CD14-positive monocyte (primary cell): ENCODE measurements around the gene SLIT3. TPM values are rescaled to one million over a fixed set of nuclear protein-coding genes. Genes with fewer than 3 reads are reported as not detected.

Experiments used
- DNase-seq, 3 donors: peaks; one replicate each; pipeline ENCODE4 v3.0.0-alpha.2; 2011 to 2022
- H2AFZ ChIP-seq: 2 replicates; pipeline ENCODE4 v1.6.0; 2012; ENCODE audit warnings: mild to moderate bottlenecking, low read depth, low read length, inconsistent platforms; ENCODE audit not compliant: insufficient read depth, poor library complexity, severe bottlenecking
- H3K27ac ChIP-seq, 2 donors: 1 replicate in 1 of 2; 2 replicates in 1 of 2; pipeline ENCODE4 v1.5.1; 2012 to 2013; ENCODE audit warnings: low read length in 2 of 2, control low read depth in 1 of 2, inconsistent platforms in 1 of 2, low read depth in 1 of 2, mild to moderate bottlenecking in 1 of 2
- H3K27me3 ChIP-seq, 2 donors: one replicate each; pipeline versions ENCODE4 v1.6.0 to v1.6.1; 2011 to 2013; ENCODE audit warnings: low read length in 2 of 2; ENCODE audit not compliant: control insufficient read depth in 2 of 2, insufficient read depth in 2 of 2
- H3K36me3 ChIP-seq, 2 donors: replicated peaks in 1 of 2; 1 replicate in 1 of 2; 2 replicates in 1 of 2; pipeline versions ENCODE4 v1.5.1 to v1.6.1; 2012 to 2013; ENCODE audit warnings: low read length in 2 of 2, control low read depth in 1 of 2, inconsistent platforms in 1 of 2, mild to moderate bottlenecking in 1 of 2; ENCODE audit not compliant: insufficient read depth in 2 of 2, control insufficient read depth in 1 of 2
- H3K4me1 ChIP-seq, 2 donors: 1 replicate in 1 of 2; 2 replicates in 1 of 2; pipeline versions ENCODE4 v1.5.1 to v1.6.1; 2012 to 2013; ENCODE audit warnings: low read length in 2 of 2, control low read depth in 1 of 2, inconsistent platforms in 1 of 2, mild to moderate bottlenecking in 1 of 2, moderate library complexity in 1 of 2; ENCODE audit not compliant: insufficient read depth in 2 of 2, control insufficient read depth in 1 of 2
- H3K4me2 ChIP-seq: replicated peaks from 2 replicates; pipeline ENCODE3; 2012; ENCODE audit warnings: low read length, moderate library complexity, mild to moderate bottlenecking; ENCODE audit not compliant: poor library complexity, severe bottlenecking; ENCODE audit errors: extremely low read depth
- H3K4me3 ChIP-seq, 3 experiments: fragments of 200-600 bp in 1 of 3; sonication (generic) in 1 of 3; replicated peaks in 1 of 3; 1 replicate in 2 of 3; 2 replicates in 1 of 3; pipeline ENCODE4 v1.5.1; 2011 to 2013; ENCODE audit warnings: low read length in 3 of 3, mild to moderate bottlenecking in 3 of 3, control low read depth in 2 of 3, low read depth in 2 of 3, inconsistent platforms in 1 of 3, moderate library complexity in 1 of 3
- H3K79me2 ChIP-seq: 2 replicates; pipeline ENCODE4 v1.6.0; 2012; ENCODE audit warnings: mild to moderate bottlenecking, control low read depth, inconsistent platforms, low read length, moderate library complexity; ENCODE audit not compliant: insufficient read depth
- H3K9ac ChIP-seq: 2 replicates; pipeline ENCODE4 v1.6.0; 2017; ENCODE audit warnings: low read length, mild to moderate bottlenecking; ENCODE audit not compliant: insufficient read depth, poor library complexity, severe bottlenecking
- H3K9me3 ChIP-seq, 2 donors: replicated peaks in 1 of 2; 1 replicate in 1 of 2; 2 replicates in 1 of 2; pipeline versions ENCODE4 v1.5.1 to v1.6.1; 2012 to 2013; ENCODE audit warnings: low read length in 2 of 2, control low read depth in 1 of 2; ENCODE audit not compliant: control insufficient read depth in 1 of 2, insufficient read depth in 1 of 2
- H4K20me1 ChIP-seq: 2 replicates; pipeline ENCODE4 v1.6.0; 2012; ENCODE audit warnings: mild to moderate bottlenecking, low read length, control low read depth, moderate library complexity; ENCODE audit not compliant: insufficient read depth
- H3K27ac Mint-ChIP-seq, 7 donors: one replicate each; pipeline ENCODE4 v1.8.0; 2020; ENCODE audit warnings: mild to moderate bottlenecking in 7 of 7, mixed read lengths in 7 of 7, moderate library complexity in 6 of 7, inconsistent platforms in 2 of 7
- H3K27me3 Mint-ChIP-seq, 3 donors: one replicate each; pipeline ENCODE4 v1.8.0; 2021 to 2022; ENCODE audit warnings: low read depth in 3 of 3, mild to moderate bottlenecking in 3 of 3, mixed read lengths in 3 of 3, moderate library complexity in 3 of 3, inconsistent platforms in 1 of 3
- H3K36me3 Mint-ChIP-seq, 2 donors: one replicate each; pipeline ENCODE4 v1.8.0; 2020; ENCODE audit warnings: mixed read lengths in 2 of 2, inconsistent platforms in 1 of 2, mild to moderate bottlenecking in 1 of 2
- H3K4me1 Mint-ChIP-seq: one replicate; pipeline ENCODE4 v1.8.0; 2020; ENCODE audit warnings: mild to moderate bottlenecking, mixed read lengths
- H3K4me3 Mint-ChIP-seq, 2 donors: one replicate each; pipeline ENCODE4 v1.8.0; 2020; ENCODE audit warnings: mild to moderate bottlenecking in 2 of 2, mixed read lengths in 2 of 2, moderate library complexity in 1 of 2
- H3K9me3 Mint-ChIP-seq, 7 donors: one replicate each; pipeline ENCODE4 v1.8.0; 2020 to 2022; ENCODE audit warnings: mixed read lengths in 7 of 7, mild to moderate bottlenecking in 6 of 7, moderate library complexity in 6 of 7, inconsistent platforms in 2 of 7
- CTCF ChIP-seq: fragments of 200-600 bp; IDR thresholded peaks from one replicate; pipeline ENCODE4 v1.8.0; 2022; ENCODE audit warnings: antibody characterized with exemption, mild to moderate bottlenecking
- WGBS: methylation state at CpG from one replicate; pipeline ENCODE4 v1.1.5; 2013; ENCODE audit warnings: missing lambda C conversion rate; ENCODE audit not compliant: insufficient coverage; 5-methylcytosine and 5-hydroxymethylcytosine counted together
- intact Hi-C, 2 donors: fragments of 100-400 bp; cut with micrococcal nuclease; formaldehyde crosslinking; loops; one replicate each; pipeline versions ENCODE4 v1.15.0 to v1.15.1; 2023
- polyA plus RNA-seq, 3 donors: library from polyadenylated mRNA; depleted of rRNA in 1 of 3; unstranded in 2 of 3; stranded (reverse) in 1 of 3; fragments of 300-500 nt in 2 of 3; fragments of >200 nt in 1 of 3; fragmentation: Illumina TruSeq in 2 of 3; gene quantifications; 1 replicate in 2 of 3; 2 replicates in 1 of 3; pipeline ENCODE4 v1.2.3, GENCODE V29; 2012 to 2021

SLIT3 gene
- polyA plus RNA-seq, 3 donors, result not detected

DNA sequence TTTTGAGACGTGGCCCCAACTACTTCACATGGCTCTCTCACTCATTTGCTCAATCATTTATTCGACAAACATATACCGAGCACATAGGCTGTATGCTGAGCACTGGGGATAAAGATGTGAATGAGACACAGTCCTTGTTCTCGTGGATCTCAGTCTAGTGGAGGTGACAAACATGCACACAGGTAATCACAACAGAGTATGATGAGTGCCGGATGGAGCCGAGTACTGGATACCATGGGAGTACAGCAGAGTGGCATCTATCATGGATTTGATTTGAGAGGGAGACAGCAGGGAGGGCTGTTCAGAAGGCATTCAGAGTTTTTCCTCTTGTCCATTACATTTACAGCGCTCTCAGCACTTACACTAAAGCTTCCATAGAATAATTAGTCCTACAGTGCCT, 259.8 kb downstream of the SLIT3 start:
- no peaks in the 10 kb centered on the region for H3K36me3 Mint-ChIP-seq
- Histone ChIP-seq H3K27ac (no peak overlapping the region), H2AFZ (no peak overlapping the region), H3K4me3 (no peak overlapping the region), H3K4me1 (no peaks in the 10 kb centered on the region), H3K36me3 (no peaks in the 10 kb centered on the region), H3K27me3 (no peaks in the 10 kb centered on the region), H3K9ac (no peak overlapping the region), H3K79me2 (no peaks in the 10 kb centered on the region), H3K4me2 (no peak overlapping the region), H3K9me3 (no peaks in the 10 kb centered on the region), H4K20me1 (no peaks in the 10 kb centered on the region)
- 86% methylated on average over 1 of the region's 7 CpGs for WGBS
- H3K27ac Mint-ChIP-seq, result no peak overlapping the region
- intact Hi-C loops, result no loop called here
- H3K4me3 Mint-ChIP-seq, result no peak overlapping the region
- no peaks in the 10 kb centered on the region for H3K27me3 Mint-ChIP-seq
- TF ChIP-seq CTCF, result no peak
- H3K4me1 Mint-ChIP-seq, result no peaks in the 10 kb centered on the region
- DNase-seq, result no peak
- peaks cover 0 to 8% (median 0%) of the 10 kb centered on the region in 7 donors for H3K9me3 Mint-ChIP-seq

- H3K79me2 ChIP-seq, result no peaks in the 10 kb centered on the region
- H4K20me1 ChIP-seq, result no peaks in the 10 kb centered on the region
- no peaks in the 10 kb centered on the region for H3K36me3 ChIP-seq
- no peaks in the 10 kb centered on the region for H3K4me1 Mint-ChIP-seq
- WGBS, result 85% methylated on average over 5 of the region's 6 CpGs
- DNase-seq, result no peak
- H3K27ac Mint-ChIP-seq, result no peak overlapping the region
- H3K4me3 ChIP-seq, result no peak overlapping the region
- peaks cover 0 to 8% (median 1%) of the 10 kb centered on the region in 7 donors for H3K9me3 Mint-ChIP-seq
- H3K9ac ChIP-seq, result no peak overlapping the region
- no peak overlapping the region for H2AFZ ChIP-seq
- H3K27ac ChIP-seq, result no peak overlapping the region
- H3K4me3 Mint-ChIP-seq, result no peak overlapping the region
- no peak for TF ChIP-seq CTCF
- H3K27me3 ChIP-seq, result no peaks in the 10 kb centered on the region
- no peaks in the 10 kb centered on the region for H3K36me3 Mint-ChIP-seq
- H3K4me2 ChIP-seq, result no peak overlapping the region
- H3K9me3 ChIP-seq, result no peaks in the 10 kb centered on the region
- intact Hi-C loops, result no loop called here
- no peaks in the 10 kb centered on the region for H3K4me1 ChIP-seq
- peaks cover 0 to 2% (median 1%) of the 10 kb centered on the region in 3 donors for H3K27me3 Mint-ChIP-seq
Measured at GRCh38 chr5:169039592-169039991, 261.3 kb downstream of the SLIT3 start.
